Vagina (tissue), 2 donors: ENCODE measurements around the gene YPEL3.

Source experiments
- CTCF ChIP-seq, 3 experiments: fragments of 450-650 bp in 2 of 3; fragments of 200-600 bp in 1 of 3; sonication (generic) in 1 of 3; IDR thresholded peaks; one replicate each; pipeline ENCODE4 v1.5.1; 2017 to 2019; ENCODE audit warnings: antibody characterized with exemption in 3 of 3, mild to moderate bottlenecking in 2 of 3, moderate library complexity in 2 of 3
- POLR2AphosphoS5 ChIP-seq, 2 donors: sonication (generic); formaldehyde crosslinking; IDR thresholded peaks; one replicate each; pipeline ENCODE4 v1.9.0; 2017; ENCODE audit warnings: antibody characterized with exemption in 2 of 2, mild to moderate bottlenecking in 2 of 2, low read depth in 1 of 2; ENCODE audit not compliant: insufficient read depth in 1 of 2

GRCh38 chr16:30053376-30054015, 42.5 kb downstream of the YPEL3 start:
- no peak for TF ChIP-seq POLR2AphosphoS5 (IDR thresholded peaks at IDR 0.05; ENCODE audit: insufficient read depth in 1 of 2, low read depth in 1 of 2)
- TF ChIP-seq CTCF (IDR thresholded peaks at IDR 0.05) = no peak
